H1 (cell line): ENCODE results near the gene ARHGEF18. TPM values are rescaled to one million over a fixed set of nuclear protein-coding genes. Genes with fewer than 3 reads are reported as not detected.

Experiments used
- CTCF ChIA-PET: fragments of 300-600 bp; sonication (Branson Sonifier 250); formaldehyde crosslinking; loops from one replicate; lab custom pipeline; 2021; ENCODE audit not compliant: partially characterized antibody; lab: Charles Lee
- POLR2A ChIA-PET: fragments of 300-600 bp; sonication (Branson Sonifier 250); formaldehyde crosslinking; loops from one replicate; lab custom pipeline; 2021; ENCODE audit warnings: inconsistent platforms; ENCODE audit not compliant: partially characterized antibody; lab: Charles Lee
- DNase-seq, 2 experiments: peaks; one replicate each; pipeline versions ENCODE4 v3.0.0 to v3.0.0-alpha.2; 2010 to 2022; ENCODE audit warnings: low spot score in 2 of 2, low read depth in 1 of 2, mixed read lengths in 1 of 2
- FAIRE-seq: peaks from 2 replicates; lab custom pipeline; 2011; peaks lifted over from hg19 to GRCh38; lab: Jason Lieb, UNC
- H2AFZ ChIP-seq: 2 replicates; pipeline ENCODE4 v1.8.1; 2012; ENCODE audit warnings: low read length, inconsistent platforms
- H2AK5ac ChIP-seq: 2 replicates; pipeline ENCODE4 v1.6.1; 2013; ENCODE audit warnings: low read depth, low read length
- H2BK120ac ChIP-seq: replicated peaks from 2 replicates; pipeline ENCODE3; 2013; ENCODE audit warnings: low read depth, low read length, inconsistent platforms
- H2BK12ac ChIP-seq: 2 replicates; pipeline ENCODE4 v1.6.1; 2013; ENCODE audit warnings: low read depth, low read length
- H2BK15ac ChIP-seq: 2 replicates; pipeline ENCODE4 v1.6.1; 2013; ENCODE audit warnings: low read length
- H2BK20ac ChIP-seq: 2 replicates; pipeline ENCODE4 v1.6.1; 2013; ENCODE audit warnings: low read length
- H2BK5ac ChIP-seq: 2 replicates; pipeline ENCODE4 v1.6.1; 2013; ENCODE audit warnings: low read depth, low read length
- H3K14ac ChIP-seq: 2 replicates; pipeline ENCODE4 v1.6.1; 2013; ENCODE audit warnings: inconsistent platforms; ENCODE audit not compliant: insufficient read length
- H3K18ac ChIP-seq: 2 replicates; pipeline ENCODE4 v1.6.1; 2013; ENCODE audit warnings: low read length; ENCODE audit errors: extremely low read depth
- H3K23ac ChIP-seq: 2 replicates; pipeline ENCODE4 v1.6.1; 2013; ENCODE audit warnings: inconsistent platforms; ENCODE audit not compliant: insufficient read length
- H3K23me2 ChIP-seq: 2 replicates; pipeline ENCODE4 v1.6.1; 2013; ENCODE audit warnings: low read depth, low read length
- H3K27ac ChIP-seq: 2 replicates; pipeline ENCODE4 v1.6.1; 2011; ENCODE audit warnings: low read depth, low read length, inconsistent platforms
- H3K27me3 ChIP-seq, 4 experiments: replicated peaks in 1 of 4; 1 replicate in 1 of 4; 2 replicates in 3 of 4; pipeline versions ENCODE4 v1.6.1 to v1.8.1; 2011 to 2013; ENCODE audit warnings: low read length in 3 of 4, mild to moderate bottlenecking in 3 of 4, inconsistent platforms in 2 of 4, mixed read lengths in 2 of 4, moderate library complexity in 1 of 4; ENCODE audit not compliant: control insufficient read depth in 3 of 4, insufficient read depth in 3 of 4; ENCODE audit errors: extremely low read depth in 1 of 4
- H3K36me3 ChIP-seq, 4 experiments: 2 replicates each; pipeline versions ENCODE4 v1.6.1 to v1.8.1; 2011 to 2013; ENCODE audit warnings: mild to moderate bottlenecking in 4 of 4, low read length in 3 of 4, moderate library complexity in 2 of 4, control low read depth in 1 of 4, inconsistent platforms in 1 of 4; ENCODE audit not compliant: insufficient read depth in 4 of 4, control insufficient read depth in 2 of 4
- H3K4ac ChIP-seq: replicated peaks from 2 replicates; pipeline ENCODE3; 2013; ENCODE audit warnings: low read length, low read depth, mixed read lengths, inconsistent platforms; ENCODE audit not compliant: insufficient read length
- H3K4me1 ChIP-seq, 4 experiments: replicated peaks in 1 of 4; 1 replicate in 1 of 4; 2 replicates in 3 of 4; pipeline versions ENCODE4 v1.6.1 to v1.8.1; 2011 to 2013; ENCODE audit warnings: low read length in 3 of 4, inconsistent platforms in 2 of 4, mixed read lengths in 1 of 4; ENCODE audit not compliant: insufficient read depth in 4 of 4, control insufficient read depth in 3 of 4
- H3K4me2 ChIP-seq, 2 experiments: 2 replicates each; pipeline versions ENCODE4 v1.6.1 to v1.8.1; 2011 to 2013; ENCODE audit warnings: low read depth in 2 of 2, low read length in 2 of 2, control low read depth in 1 of 2, inconsistent platforms in 1 of 2, mild to moderate bottlenecking in 1 of 2; ENCODE audit not compliant: insufficient read depth in 1 of 2
- H3K4me3 ChIP-seq, 4 experiments: fragments of 200-600, 300-600 bp in 1 of 4; sonication (generic), shearing (Covaris generic), sonication (Bioruptor Twin) in 1 of 4; 2 replicates each; pipeline versions ENCODE4 v1.5.1 to v1.8.1; 2011 to 2016; ENCODE audit warnings: low read length in 4 of 4, low read depth in 3 of 4, control low read depth in 2 of 4, inconsistent platforms in 2 of 4, mild to moderate bottlenecking in 2 of 4, mixed read lengths in 1 of 4, moderate library complexity in 1 of 4; ENCODE audit not compliant: insufficient read depth in 2 of 4; ENCODE audit errors: extremely low read depth in 1 of 4
- H3K56ac ChIP-seq: replicated peaks from 2 replicates; pipeline ENCODE3; 2013; ENCODE audit warnings: low read depth, mild to moderate bottlenecking, mixed read lengths, low read length, inconsistent platforms; ENCODE audit not compliant: insufficient read length
- H3K79me1 ChIP-seq: 2 replicates; pipeline ENCODE4 v1.6.1; 2013; ENCODE audit warnings: low read depth, low read length, control low read depth
- H3K79me2 ChIP-seq, 2 experiments: 2 replicates each; pipeline versions ENCODE4 v1.6.1 to v1.8.1; 2012 to 2013; ENCODE audit warnings: low read length in 2 of 2, mild to moderate bottlenecking in 2 of 2, inconsistent platforms in 1 of 2; ENCODE audit not compliant: insufficient read depth in 2 of 2, control insufficient read depth in 1 of 2
- H3K9ac ChIP-seq, 4 experiments: replicated peaks in 1 of 4; 1 replicate in 1 of 4; 2 replicates in 3 of 4; pipeline versions ENCODE4 v1.6.1 to v1.8.1; 2011 to 2013; ENCODE audit warnings: low read depth in 3 of 4, low read length in 3 of 4, control low read depth in 2 of 4, mild to moderate bottlenecking in 2 of 4, moderate library complexity in 2 of 4, inconsistent platforms in 1 of 4; ENCODE audit errors: extremely low read depth in 1 of 4
- H3K9me3 ChIP-seq, 2 experiments: 2 replicates each; pipeline versions ENCODE4 v1.6.1 to v1.8.1; 2012 to 2013; ENCODE audit warnings: mild to moderate bottlenecking in 2 of 2, moderate library complexity in 2 of 2, control low read depth in 1 of 2, inconsistent platforms in 1 of 2, low read depth in 1 of 2, low read length in 1 of 2, mixed read lengths in 1 of 2; ENCODE audit not compliant: insufficient read depth in 2 of 2
- H4K20me1 ChIP-seq, 2 experiments: replicated peaks in 1 of 2; 2 replicates each; pipeline versions ENCODE3 to v1.8.1; 2011 to 2013; ENCODE audit warnings: inconsistent platforms in 2 of 2, low read length in 2 of 2, mild to moderate bottlenecking in 1 of 2; ENCODE audit not compliant: insufficient read depth in 2 of 2, control insufficient read depth in 1 of 2
- H4K5ac ChIP-seq: 2 replicates; pipeline ENCODE4 v1.6.1; 2013; ENCODE audit warnings: low read length, low read depth, mixed read lengths, inconsistent platforms; ENCODE audit not compliant: insufficient read length
- H4K8ac ChIP-seq: 2 replicates; pipeline ENCODE4 v1.8.0; 2013; ENCODE audit warnings: mild to moderate bottlenecking, moderate library complexity, low read length, inconsistent platforms; ENCODE audit not compliant: insufficient read depth; ENCODE audit errors: extremely low read depth
- H4K91ac ChIP-seq: replicated peaks from 2 replicates; pipeline ENCODE3; 2013; ENCODE audit warnings: low read length, mixed read lengths, inconsistent platforms; ENCODE audit not compliant: insufficient read length
- BRCA1 ChIP-seq: IDR thresholded peaks from 2 replicates; pipeline ENCODE4 v1.6.1; 2012; ENCODE audit warnings: low read depth, low read length, improper control_type of control experiment
- EGR1 ChIP-seq: IDR thresholded peaks from 2 replicates; pipeline ENCODE4 v1.6.1; 2011; ENCODE audit warnings: low read depth, low read length, borderline replicate concordance
- KDM5A ChIP-seq: fragments of 200-600 bp; IDR thresholded peaks from 2 replicates; pipeline ENCODE4 v1.7.1; 2012; ENCODE audit warnings: mild to moderate bottlenecking, low read length, inconsistent platforms, mixed read lengths
- WGBS, 2 experiments: shearing (Covaris generic) in 1 of 2; methylation state at CpG; one replicate each; pipeline versions ENCODE4 v1.1.6 to v1.1.7; 2013 to 2015; ENCODE audit warnings: low lambda C conversion rate in 2 of 2, mixed read lengths in 2 of 2, inconsistent platforms in 1 of 2, low coverage in 1 of 2, missing lambda C conversion rate in 1 of 2; ENCODE audit not compliant: insufficient replicate concordance in 2 of 2, insufficient coverage in 1 of 2, insufficient read length in 1 of 2; ENCODE audit errors: extremely low coverage in 1 of 2, missing lambda C conversion rate in 1 of 2; 5-methylcytosine and 5-hydroxymethylcytosine counted together
- polyA plus RNA-seq, 7 experiments: library from polyadenylated mRNA; depleted of rRNA in 3 of 7; stranded (reverse) in 5 of 7; unstranded in 2 of 7; fragments of >200 nt in 5 of 7; fragments of 200-250 nt in 2 of 7; gene quantifications; 1 replicate in 5 of 7; 2 replicates in 1 of 7; 4 replicates in 1 of 7; pipeline versions ENCODE4 v1.2.1 to v1.2.3, GENCODE V29; 2011 to 2013; ENCODE audit warnings: missing spikeins in 2 of 7, mixed read lengths in 2 of 7
- total RNA-seq: library from RNA; stranded (reverse); fragmentation: NEBNext Ultra II Directional; extraction: Animal tissue kit (Norgen Biotek cat#: 25700); gene quantifications from 2 replicates; pipeline ENCODE4 v1.2.1, GENCODE V29; 2021

ARHGEF18 gene
- total and polyA plus RNA-seq, 2 of the 8 experiments (the other 6 are each of a cell fraction or from before 2014, with no cell fraction given) = 12.2 to 35.9 TPM

DNA sequence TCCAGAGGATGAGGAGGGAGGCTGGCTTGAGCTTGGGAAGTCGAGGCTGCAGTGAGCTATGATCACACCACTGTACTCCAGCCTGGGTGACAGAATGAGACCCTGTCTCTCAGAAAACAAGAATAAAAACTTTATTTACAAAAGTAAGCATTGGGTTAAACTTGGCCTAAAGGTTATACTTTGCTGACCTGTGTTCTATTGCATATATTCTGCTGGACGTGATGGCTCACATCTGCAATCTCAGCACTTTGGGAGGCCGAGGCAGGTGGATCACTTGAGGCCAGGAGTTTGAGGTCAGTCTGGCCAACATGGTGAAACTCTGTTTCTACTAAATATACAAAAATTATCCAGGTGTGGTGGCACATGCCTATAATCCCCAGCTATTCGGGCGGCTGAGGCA is 6.6 kb upstream of the ARHGEF18 start:
- Histone ChIP-seq H2AFZ (no peak overlapping the region), H3K4me1 (no peaks in the 10 kb centered on the region), H4K20me1 (no peaks in the 10 kb centered on the region), H3K23ac (no peak overlapping the region)
- POLR2A ChIA-PET = interaction anchor here (0.6 kb wide), 1 partner anchor 1731 kb away, joined by 3 read pairs; no protein-coding TSS in a partner anchor
- TF ChIP-seq BRCA1 = no peak
- no peak for TF ChIP-seq KDM5A
- no peak for TF ChIP-seq EGR1
- TF ChIP-seq, all 59 proteins: peak for 0
- H3K79me1 ChIP-seq = no peaks in the 10 kb centered on the region
- no peaks in the 10 kb centered on the region for H3K23me2 ChIP-seq
- no peak overlapping the region for H3K4ac ChIP-seq
- no peak for DNase-seq
- H3K27ac ChIP-seq = no peak overlapping the region
- H3K79me2 ChIP-seq = no peaks in the 10 kb centered on the region
- H3K9me3 ChIP-seq = no peaks in the 10 kb centered on the region
- 91% methylated on average over 5 of the region's 5 CpGs; no CpG with 5 or more reads in 1 of the 2 experiments for WGBS, 2 experiments
- H2BK12ac ChIP-seq = no peak overlapping the region
- H4K91ac ChIP-seq = no peak overlapping the region
- H2BK5ac ChIP-seq = no peak overlapping the region
- no peaks in the 10 kb centered on the region for H3K36me3 ChIP-seq
- no peak overlapping the region for H3K4me3 ChIP-seq
- no peak for FAIRE-seq
- no peak overlapping the region for H4K5ac ChIP-seq
- H2BK15ac ChIP-seq = 0 out of 2 replicates have a peak overlapping the region, but pooled peaks have one; percentile 16
- H3K56ac ChIP-seq = no peak overlapping the region
- CTCF ChIA-PET = interaction anchor here (0.6 to 3.3 kb wide), 13 partner anchors 12 to 560 kb away, joined by 3 to 35 read pairs (median 4); no protein-coding TSS in a partner anchor
- no peak overlapping the region; the same call in 1 of the 2 replicates for H4K8ac ChIP-seq
- H2BK120ac ChIP-seq = no peak overlapping the region
- H3K18ac ChIP-seq = no peak overlapping the region
- no peak overlapping the region for H2BK20ac ChIP-seq
- no peak overlapping the region for H2AK5ac ChIP-seq
- H3K4me2 ChIP-seq = no peak overlapping the region
- H3K27me3 ChIP-seq = no peaks in the 10 kb centered on the region
- no peak overlapping the region for H3K14ac ChIP-seq
- no peak overlapping the region for H3K9ac ChIP-seq
